HG03575 (cell line): ENCODE measurements around the gene RNPS1.
"Not testable (repeated sequence)": the region's sequence is repeated elsewhere in the genome, so short reads cannot be mapped to it uniquely, and the experiment has no call there.

Experiments used
- ATAC-seq: cut with Tn5 transposase; IDR thresholded peaks from one replicate; pipeline ENCODE4 v1.9.1; 2021; ENCODE audit not compliant: unreplicated experiment, insufficient number of reproducible peaks, low FRiP score; ENCODE audit errors: extremely low read depth

RNPS1 gene

DNA sequence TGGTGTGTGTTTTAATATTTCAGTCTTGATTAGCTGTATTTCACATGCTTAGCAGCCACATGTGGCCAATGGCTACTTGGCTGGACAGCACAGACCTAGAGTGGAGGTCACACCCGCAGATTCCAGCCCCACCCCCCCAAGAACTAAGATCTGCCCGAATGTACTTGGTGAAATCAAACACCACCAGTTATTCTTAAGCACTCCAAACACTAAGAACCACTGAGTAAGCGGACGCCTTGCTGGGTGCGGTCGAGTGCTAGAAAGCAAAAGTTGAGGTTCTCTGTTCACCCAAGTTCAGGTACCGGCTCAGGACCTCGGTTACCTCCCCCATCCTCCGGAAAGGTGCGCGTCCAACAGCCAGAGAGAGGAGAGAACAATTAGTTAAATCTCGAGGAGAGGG lies 1.0 kb downstream of the RNPS1 start:
- not testable (repeated sequence) for ATAC-seq

GRCh38 chr16:2263026-2263425 lies 4.9 kb downstream of the RNPS1 start:
- not testable (repeated sequence) for ATAC-seq

DNA sequence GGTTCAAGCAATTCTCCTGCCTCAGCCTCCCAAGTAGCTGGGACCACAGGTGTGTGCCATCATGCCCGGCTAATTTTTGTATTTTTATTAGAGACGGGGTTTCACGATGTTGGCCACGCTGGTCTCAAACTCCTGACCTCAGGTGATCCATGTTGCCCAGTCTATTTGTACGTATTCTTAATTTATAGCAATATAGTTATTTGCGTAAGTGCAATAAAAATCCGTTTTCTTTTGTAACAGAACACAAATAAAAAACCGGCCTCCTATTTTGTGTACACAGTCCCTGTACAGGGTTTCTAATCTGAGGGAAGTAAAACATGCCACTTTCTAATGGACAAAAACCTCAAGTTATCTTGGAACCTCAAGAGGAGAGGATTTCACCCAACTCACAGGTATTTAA lies 7.7 kb downstream of the RNPS1 start:
- no peak for ATAC-seq

DNA sequence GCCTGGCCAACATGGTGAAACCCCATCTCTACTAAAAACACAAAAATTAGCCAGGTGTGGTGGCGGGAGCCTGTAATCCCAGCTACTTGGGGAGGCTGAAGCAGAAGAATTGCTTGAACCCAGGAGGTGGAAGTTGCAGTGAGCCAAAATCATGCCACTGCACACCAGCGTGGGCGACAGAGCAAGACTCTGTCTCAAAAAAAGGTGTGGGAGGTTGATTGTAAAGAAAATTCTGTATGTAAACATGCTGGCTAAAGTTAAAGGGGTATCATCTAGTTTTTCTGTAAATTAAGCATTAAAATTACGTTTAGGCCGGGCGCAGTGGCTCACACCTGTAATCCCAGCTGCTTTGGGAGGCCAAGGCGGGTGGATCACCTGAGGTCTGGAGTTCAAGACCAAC lies 9.4 kb downstream of the RNPS1 start:
- not testable (repeated sequence) for ATAC-seq

DNA sequence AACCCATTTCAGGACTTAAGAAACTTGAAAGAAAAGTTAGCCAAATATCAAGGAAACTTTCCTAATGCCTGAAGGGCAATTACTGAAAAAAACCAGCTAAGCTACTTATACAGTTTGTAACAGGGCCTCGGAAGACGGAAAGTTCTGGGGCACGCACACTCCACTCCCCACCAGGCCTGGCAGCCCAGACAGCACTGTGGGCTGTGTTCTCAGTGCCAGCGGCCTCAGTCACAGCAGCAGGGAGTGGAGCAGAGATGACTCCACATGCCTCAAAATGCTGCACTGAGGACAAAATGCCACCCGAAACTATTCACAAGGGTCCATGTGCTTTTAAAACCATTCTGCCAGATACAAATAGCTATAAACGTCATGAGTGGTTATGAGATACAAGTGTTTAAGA lies 10.2 kb downstream of the RNPS1 start:
- no peak for ATAC-seq

- no peak for ATAC-seq
These were observed 11.3 kb downstream of the RNPS1 start for GRCh38 chr16:2256531-2257140.

GRCh38 chr16:2253293-2253692 lies 14.6 kb downstream of the RNPS1 start:
- no peak for ATAC-seq

DNA sequence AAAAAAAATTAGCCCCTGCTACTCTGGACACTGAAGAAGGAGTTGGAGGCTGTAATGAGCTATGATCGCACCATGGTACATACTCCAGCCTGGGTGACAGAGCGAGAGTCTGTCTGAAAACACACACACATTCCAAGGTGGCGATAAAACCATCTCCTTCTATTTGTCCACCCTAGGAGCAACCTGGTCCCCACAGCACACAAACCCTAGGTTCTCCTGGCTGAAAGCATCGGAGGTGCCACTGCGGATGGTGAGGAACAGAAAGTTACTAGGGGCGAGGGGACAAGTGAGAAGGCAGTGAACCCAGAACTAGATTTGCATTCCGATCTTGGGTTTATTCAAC lies 15.1 kb downstream of the RNPS1 start:
- ATAC-seq: no peak

DNA sequence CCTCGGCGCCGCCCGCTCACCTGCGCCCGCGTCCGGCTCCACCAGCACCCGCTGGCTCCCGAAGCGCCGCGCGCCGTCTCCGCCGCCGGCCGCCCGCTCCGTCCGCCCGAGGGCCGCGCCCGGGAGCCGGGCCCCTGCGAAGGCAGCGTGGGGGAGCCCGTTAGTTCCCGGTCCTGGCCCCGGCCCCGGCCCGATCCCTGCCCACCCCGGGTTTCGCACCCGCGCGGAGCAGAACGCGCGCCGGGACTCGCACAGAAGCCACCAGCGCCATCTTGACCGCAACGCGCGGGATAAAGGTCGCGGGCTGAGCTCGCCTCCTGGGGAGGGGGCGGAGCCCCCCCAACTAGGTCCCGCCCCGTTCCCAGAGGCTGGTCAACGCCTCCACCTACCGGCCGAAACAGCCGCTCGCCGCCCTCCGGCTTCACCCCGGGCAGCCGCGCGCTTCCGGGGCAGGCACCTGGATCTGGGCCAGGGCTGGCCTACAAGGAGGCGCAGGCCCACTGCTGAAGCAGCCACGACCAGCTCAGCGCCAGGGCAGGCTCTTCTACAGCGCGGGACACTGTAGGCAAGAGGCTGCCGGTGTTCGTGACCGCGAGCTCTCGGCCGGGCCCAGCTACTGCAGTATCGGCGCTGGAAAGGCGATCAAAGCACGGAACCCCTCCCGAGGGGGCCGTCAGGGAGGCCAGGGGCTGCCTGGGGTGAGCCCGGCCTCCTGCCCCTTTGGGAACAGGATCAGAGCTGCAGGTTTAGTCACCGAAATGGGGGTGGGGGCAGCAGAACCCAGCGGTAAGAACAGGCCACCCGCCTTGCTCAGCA lies 16.4 kb downstream of the RNPS1 start, which contains the start of gene ECI1:
Gene ECI1 (minus strand): TSS at position 292 of the 816 bp plus-strand sequence. CDS start 21 bp downstream, at position 271.
- no peak for ATAC-seq

DNA sequence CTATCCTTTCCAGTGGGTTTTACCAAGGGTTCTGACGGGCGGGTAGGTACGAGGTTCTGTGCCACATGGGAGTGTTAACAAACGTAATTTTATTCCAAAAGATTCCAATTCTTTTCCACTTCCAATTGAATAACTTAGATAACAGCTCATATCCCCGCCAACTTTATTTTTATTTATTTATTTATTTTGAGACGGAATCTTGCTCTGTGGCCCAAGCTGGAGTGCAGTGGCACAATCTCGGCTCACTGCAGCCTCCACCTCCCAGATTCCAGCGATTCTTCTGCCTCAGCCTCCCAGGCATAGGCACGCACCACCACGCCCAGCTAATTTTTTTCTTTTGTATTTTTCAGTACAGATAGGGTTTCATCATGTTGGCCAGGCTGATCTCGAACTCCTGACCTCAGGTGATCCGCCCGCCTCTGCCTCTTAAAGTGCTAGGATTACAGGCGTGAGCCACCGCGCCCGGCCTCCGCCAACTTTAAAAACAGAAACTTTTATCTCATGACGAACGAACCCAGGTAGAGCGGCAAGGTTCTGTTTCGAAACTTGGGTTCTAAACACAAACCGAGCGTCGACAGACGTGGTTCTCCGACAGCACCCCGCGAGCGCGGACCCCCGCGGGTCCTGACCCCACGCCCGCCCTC lies 17.2 kb downstream of the RNPS1 start:
- ATAC-seq: no peak

GRCh38 chr16:2246301-2246885 lies 21.5 kb downstream of the RNPS1 start:
- no peak for ATAC-seq

- ATAC-seq: no peak
These were observed 22.8 kb downstream of the RNPS1 start for GRCh38 chr16:2244926-2245795.

DNA sequence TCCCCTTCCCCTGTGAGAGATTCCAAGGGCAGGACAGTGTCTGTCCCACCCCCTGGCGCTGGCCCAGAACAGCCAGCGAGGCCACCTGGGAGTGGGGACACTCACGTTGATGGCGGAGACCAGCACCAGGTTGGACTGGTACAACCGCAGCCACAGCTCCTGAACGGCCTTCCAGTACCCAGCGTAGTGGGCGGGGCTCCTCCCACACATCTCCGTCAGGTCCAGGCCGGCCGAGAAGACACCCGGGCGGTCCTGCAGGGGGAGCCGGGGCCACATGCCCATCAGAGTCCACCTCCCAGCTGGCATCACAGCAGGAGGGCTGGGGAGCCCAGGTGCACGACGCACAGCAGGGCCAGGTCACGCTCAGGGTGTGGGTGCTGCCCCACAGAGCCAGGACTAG lies 23.6 kb downstream of the RNPS1 start:
- no peak for ATAC-seq

- ATAC-seq: no peak
These were observed 24.1 kb downstream of the RNPS1 start for GRCh38 chr16:2243781-2244180.

GRCh38 chr16:2243031-2243528 lies 24.8 kb downstream of the RNPS1 start:
- ATAC-seq: no peak

GRCh38 chr16:2242598-2242997 lies 25.3 kb downstream of the RNPS1 start:
- ATAC-seq: no peak

DNA sequence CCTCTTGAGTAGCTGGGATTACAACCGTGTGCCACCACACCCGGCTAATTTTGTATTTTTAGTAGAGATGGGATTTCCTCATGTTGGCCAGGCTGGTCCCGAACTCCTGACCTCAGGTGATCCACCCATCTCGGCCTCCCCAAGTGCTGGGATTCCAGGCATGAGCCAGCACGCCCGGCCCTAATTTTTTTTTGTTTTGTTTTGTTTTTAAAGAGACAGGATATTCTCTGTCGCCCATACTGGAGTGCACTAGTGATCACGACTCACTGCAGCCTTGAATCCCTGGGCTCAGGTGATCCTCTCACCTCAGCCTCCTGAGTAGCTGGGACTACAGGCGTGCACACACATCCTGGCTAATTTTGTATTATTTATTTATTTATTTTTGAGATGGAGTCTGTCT lies 27.6 kb downstream of the RNPS1 start:
- not testable (repeated sequence) for ATAC-seq

GRCh38 chr16:2238838-2239675 lies 28.9 kb downstream of the RNPS1 start:
- no peak for ATAC-seq
